Measurements from ENCODE around the gene SIN3B.

GRCh38 chr19:16861011-16861410 lies 31.8 kb downstream of the SIN3B start:
- TF ChIP-seq POLR2A (IDR thresholded peaks at IDR 0.05; ENCODE audit: low read depth, low read length) (no peak), POLR2AphosphoS5 (IDR thresholded peaks at IDR 0.05; ENCODE audit: low read depth, low read length) (no peak)
